Aorta (tissue), 5 donors: ENCODE data around the gene KRT12. TPM values are rescaled to one million over a fixed set of nuclear protein-coding genes. Genes with fewer than 3 reads are reported as not detected.

Experiments
- ATAC-seq: fragments of 200-7000 bp; cut with Tn5 transposase; one replicate; pipeline ENCODE4 v1.9.1; 2022; ENCODE audit warnings: moderate library complexity; ENCODE audit not compliant: low FRiP score
- DNase-seq, 2 donors: peaks; one replicate each; pipeline ENCODE4 v3.0.0-alpha.2; 2020
- H3K27ac ChIP-seq, 2 donors: one replicate each; pipeline ENCODE4 v1.5.1; 2013; ENCODE audit warnings: low read length in 2 of 2, mild to moderate bottlenecking in 2 of 2, moderate library complexity in 2 of 2, control low read depth in 1 of 2, inconsistent platforms in 1 of 2, low read depth in 1 of 2
- H3K27me3 ChIP-seq, 2 donors: one replicate each; pipeline ENCODE4 v1.6.1; 2013; ENCODE audit warnings: control low read depth in 1 of 2, low read length in 1 of 2, mild to moderate bottlenecking in 1 of 2, moderate library complexity in 1 of 2; ENCODE audit not compliant: insufficient read depth in 2 of 2, control insufficient read depth in 1 of 2
- H3K36me3 ChIP-seq, 2 donors: one replicate each; pipeline ENCODE4 v1.6.1; 2013; ENCODE audit warnings: control low read depth in 1 of 2, low read length in 1 of 2, mild to moderate bottlenecking in 1 of 2; ENCODE audit not compliant: insufficient read depth in 2 of 2, control insufficient read depth in 1 of 2
- H3K4me1 ChIP-seq, 2 donors: one replicate each; pipeline ENCODE4 v1.6.1; 2013; ENCODE audit warnings: low read length in 2 of 2, control low read depth in 1 of 2, mild to moderate bottlenecking in 1 of 2, moderate library complexity in 1 of 2; ENCODE audit not compliant: insufficient read depth in 2 of 2, control insufficient read depth in 1 of 2
- H3K4me3 ChIP-seq, 2 donors: one replicate each; pipeline ENCODE4 v1.5.1; 2013; ENCODE audit warnings: low read length in 2 of 2, control low read depth in 1 of 2, mild to moderate bottlenecking in 1 of 2
- H3K9me3 ChIP-seq: one replicate; pipeline ENCODE4 v1.6.1; 2013; ENCODE audit warnings: mild to moderate bottlenecking, low read length; ENCODE audit not compliant: control insufficient read depth
- WGBS, 2 donors: extraction: QIAGEN DNeasy Blood & Tissue Kit; methylation state at CpG; one replicate each; pipeline ENCODE4 v1.1.7; 2013; 5-methylcytosine and 5-hydroxymethylcytosine counted together
- intact Hi-C, 2 donors: fragments of 100-400 bp; cut with DNase I; formaldehyde crosslinking; loops; one replicate each; pipeline versions ENCODE4 v1.14.2 to v1.15.0; 2022
- polyA plus RNA-seq, 2 donors: library from polyadenylated mRNA; stranded (reverse); fragments of 200-250 nt; gene quantifications; one replicate each; pipeline ENCODE4 v1.2.3, GENCODE V29; 2013
- total RNA-seq, 2 donors: library from RNA; stranded (reverse); fragmentation: NEBNext Ultra II Directional; extraction: Animal tissue kit (Norgen Biotek cat#: 25700); gene quantifications; one replicate each; pipeline ENCODE4 v1.2.1, GENCODE V29; 2021
- donor health status: healthy with polysubstance abuse.
- donor health status: Bipolar disorder and iron deficiency.
- donor health status: DM: no; HTN: no; CAD: no.
- donor health status: DM: no; HTN: no; CAD: no.
- donor health status: DM: yes; HTN: yes; CAD: no.

KRT12 gene
- total and polyA plus RNA-seq, 4 donors: 1.0 TPM; not detected in 3

DNA sequence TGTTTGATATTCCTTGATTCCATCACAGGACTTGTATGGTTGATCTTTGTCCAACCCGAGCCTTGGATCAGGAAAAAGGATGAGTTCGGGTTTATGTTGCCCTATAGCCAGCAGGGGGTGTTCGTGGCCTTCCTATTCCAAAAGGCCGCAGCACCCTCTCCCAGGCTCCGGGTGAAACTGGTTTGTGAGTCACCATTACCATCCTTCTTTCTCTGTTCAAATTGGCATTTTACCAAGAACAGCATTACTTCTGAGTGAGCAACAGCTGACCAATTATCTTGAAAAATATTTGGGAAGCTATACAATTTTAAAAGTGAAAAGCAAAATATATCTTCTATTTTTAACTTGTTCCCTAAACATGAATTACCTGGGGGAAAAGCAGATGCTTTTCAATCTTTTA is 42.3 kb upstream of the KRT12 start:
- Histone ChIP-seq H3K36me3 (no peaks in the 10 kb centered on the region), H3K27ac (no peak overlapping the region), H3K4me3 (no peak overlapping the region), H3K27me3 (no peaks in the 10 kb centered on the region), H3K4me1 (peaks cover 0 to 7% of the 10 kb centered on the region in 2 donors), H3K9me3 (no peaks in the 10 kb centered on the region)
- WGBS, 2 donors: 0 to 1% methylated on average over 5 of the region's 5 CpGs
- peak; percentile 95 for ATAC-seq
- DNase-seq: peak; percentile 81 to 87
- intact Hi-C loops: loop anchor here (1.0 to 5.0 kb wide), 6 partner anchors 102 to 753 kb away; no protein-coding TSS in a partner anchor

GRCh38 chr17:40906613-40907012 is 39.6 kb upstream of the KRT12 start:
- peaks cover 0 to 7% of the 10 kb centered on the region in 2 donors for H3K4me1 ChIP-seq
- no peak overlapping the region for H3K4me3 ChIP-seq
- WGBS, 2 donors: 82 to 89% methylated on average over 4 of the region's 4 CpGs
- no peaks in the 10 kb centered on the region for H3K36me3 ChIP-seq
- no peak overlapping the region for H3K27ac ChIP-seq
- no peak for DNase-seq
- H3K27me3 ChIP-seq: peaks cover 0 to 2% of the 10 kb centered on the region in 2 donors
- no peak for ATAC-seq
- H3K9me3 ChIP-seq: no peaks in the 10 kb centered on the region
- intact Hi-C loops: loop anchor here (5.0 kb wide), 3 partner anchors 99 to 741 kb away; no protein-coding TSS in a partner anchor

GRCh38 chr17:40905370-40905769 is 38.3 kb upstream of the KRT12 start:
- no peaks in the 10 kb centered on the region for H3K9me3 ChIP-seq
- ATAC-seq (no peak), DNase-seq (no peak)
- H3K4me1 ChIP-seq: peaks cover 0 to 5% of the 10 kb centered on the region in 2 donors
- WGBS, 2 donors: 87% methylated on average over 5 of the region's 5 CpGs
- H3K36me3 ChIP-seq: no peaks in the 10 kb centered on the region
- H3K27ac ChIP-seq: no peak overlapping the region
- no peak overlapping the region for H3K4me3 ChIP-seq
- intact Hi-C loops: loop anchor here (5.0 kb wide), 3 partner anchors 98 to 742 kb away; no protein-coding TSS in a partner anchor
- H3K27me3 ChIP-seq: peaks cover 0 to 4% of the 10 kb centered on the region in 2 donors

DNA sequence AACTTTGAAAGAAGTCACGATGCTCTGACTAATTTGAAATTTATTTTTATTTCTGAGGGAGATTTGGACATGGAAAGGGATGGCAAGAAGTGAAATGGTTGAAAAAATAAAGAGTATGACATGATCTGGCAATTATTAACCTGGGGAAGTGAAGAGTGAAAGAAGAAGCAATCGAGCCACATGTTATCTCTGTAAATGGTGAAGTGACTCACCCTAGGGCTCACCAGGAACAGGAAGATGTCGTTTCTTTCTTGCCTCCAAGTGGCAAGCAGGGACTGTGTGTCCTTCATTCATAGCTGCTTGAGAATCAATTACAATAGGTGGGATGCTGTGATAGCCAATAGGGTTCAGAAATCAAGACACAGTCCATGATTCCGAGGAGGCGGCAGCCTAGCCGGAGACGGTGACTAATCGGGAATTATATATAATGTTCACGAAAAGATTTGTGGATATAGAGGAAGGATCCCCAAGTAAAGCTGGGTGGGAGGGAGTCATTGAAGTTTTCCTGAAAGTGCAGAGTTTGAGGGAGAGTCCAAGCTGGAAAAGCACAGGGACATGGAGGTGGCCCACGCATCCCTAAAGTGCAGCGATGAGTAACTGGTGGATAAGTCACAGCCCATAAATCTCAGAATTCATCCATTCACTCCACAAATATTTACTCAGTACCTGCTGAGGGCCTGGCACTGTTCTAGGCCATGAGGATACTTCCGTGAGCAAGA is 36.3 kb upstream of the KRT12 start:
- Histone ChIP-seq H3K4me1 (no peaks in the 10 kb centered on the region), H3K9me3 (no peaks in the 10 kb centered on the region), H3K27ac (no peak overlapping the region), H3K36me3 (no peaks in the 10 kb centered on the region), H3K4me3 (no peak overlapping the region), H3K27me3 (peaks cover 0 to 4% of the 10 kb centered on the region in 2 donors)
- ATAC-seq (no peak), DNase-seq (no peak)
- WGBS, 2 donors: 70 to 72% methylated on average over 12 of the region's 12 CpGs
- intact Hi-C loops: no loop called here

GRCh38 chr17:40902498-40902897 is 35.5 kb upstream of the KRT12 start:
- 90 to 91% methylated on average over 4 of the region's 4 CpGs for WGBS, 2 donors
- no peak overlapping the region for H3K27ac ChIP-seq

DNA sequence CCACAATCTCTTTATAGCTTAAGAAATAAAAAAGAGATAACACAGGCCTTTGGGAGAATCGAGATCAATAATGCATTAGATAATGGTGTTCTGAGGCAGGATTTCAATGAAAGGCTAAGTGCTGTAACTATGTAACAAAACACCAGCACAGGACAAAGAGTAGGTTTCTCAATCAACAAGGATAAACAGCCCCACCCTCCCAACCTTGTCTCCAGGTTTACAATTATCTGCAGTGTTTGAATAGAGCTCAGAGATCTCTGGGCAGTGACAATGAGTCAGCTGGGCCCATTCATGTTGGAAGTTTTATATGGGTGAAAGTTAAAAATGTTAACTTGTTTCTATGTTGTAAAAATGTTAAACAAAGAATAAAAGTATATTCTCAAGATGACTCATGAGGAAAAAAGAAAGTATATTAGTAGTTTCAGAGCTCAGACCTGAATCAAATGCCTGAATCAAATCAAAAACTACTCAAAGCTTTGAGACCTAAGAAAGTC is 35.0 kb upstream of the KRT12 start:
- Histone ChIP-seq H3K27ac (no peak overlapping the region), H3K9me3 (no peaks in the 10 kb centered on the region), H3K4me1 (no peaks in the 10 kb centered on the region), H3K36me3 (no peaks in the 10 kb centered on the region), H3K4me3 (no peak overlapping the region), H3K27me3 (peaks cover 0 to 4% of the 10 kb centered on the region in 2 donors)
- WGBS, 2 donors: 99 to 100% methylated on average over 1 of the region's 1 CpG
- ATAC-seq (no peak), DNase-seq (no peak)
- intact Hi-C loops: no loop called here

More at GRCh38 chr17:40902498-40902897, 35.5 kb upstream of the KRT12 start:
- no peak for ATAC-seq
- H3K9me3 ChIP-seq: no peaks in the 10 kb centered on the region
- no peak overlapping the region for H3K4me3 ChIP-seq
- no peaks in the 10 kb centered on the region for H3K4me1 ChIP-seq
- H3K36me3 ChIP-seq: no peaks in the 10 kb centered on the region
- no peak for DNase-seq
- H3K27me3 ChIP-seq: peaks cover 0 to 4% of the 10 kb centered on the region in 2 donors
- intact Hi-C loops: no loop called here

DNA sequence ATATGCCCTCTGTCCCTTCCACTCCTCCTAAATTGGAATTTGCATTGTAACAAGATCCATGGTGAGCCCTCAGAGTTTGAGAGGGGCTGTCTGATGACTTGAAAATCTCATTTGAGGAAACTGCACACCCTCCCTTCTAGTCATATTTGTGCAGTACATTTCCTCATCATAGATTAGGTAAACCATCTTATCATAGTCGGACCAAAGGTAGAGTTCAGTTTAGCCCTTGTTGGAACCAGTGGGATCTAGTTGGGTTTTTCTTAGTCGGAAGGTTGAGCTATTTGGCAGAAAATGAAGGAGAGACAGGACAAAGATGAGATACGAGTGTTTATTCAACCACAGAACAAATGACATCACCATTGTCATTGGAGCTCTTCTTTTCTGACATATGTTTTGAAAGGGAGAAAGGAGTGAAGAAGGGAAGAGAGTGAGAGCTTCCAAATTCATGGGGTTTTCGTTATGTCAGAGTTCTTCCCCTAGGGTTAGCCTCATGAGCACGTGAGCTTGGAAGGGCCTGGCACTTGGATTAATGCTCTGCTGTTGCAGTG is 33.9 kb upstream of the KRT12 start:
- H3K4me3 ChIP-seq: no peak overlapping the region
- H3K27ac ChIP-seq: no peak overlapping the region
- H3K4me1 ChIP-seq: no peaks in the 10 kb centered on the region
- peaks cover 0 to 4% of the 10 kb centered on the region in 2 donors for H3K27me3 ChIP-seq
- H3K36me3 ChIP-seq: no peaks in the 10 kb centered on the region
- DNase-seq (no peak), ATAC-seq (no peak)
- H3K9me3 ChIP-seq: no peaks in the 10 kb centered on the region
- intact Hi-C loops: no loop called here
- WGBS, 2 donors: 71 to 76% methylated on average over 5 of the region's 5 CpGs

GRCh38 chr17:40896916-40897455 is 30.0 kb upstream of the KRT12 start:
- H3K36me3 ChIP-seq: no peaks in the 10 kb centered on the region
- peaks cover 0 to 2% of the 10 kb centered on the region in 2 donors for H3K27me3 ChIP-seq
- WGBS, 2 donors: 74 to 84% methylated on average over 4 of the region's 4 CpGs
- H3K27ac ChIP-seq: no peak overlapping the region
- no peak overlapping the region for H3K4me3 ChIP-seq
- no peaks in the 10 kb centered on the region for H3K4me1 ChIP-seq
- no peak for DNase-seq
- intact Hi-C loops: no loop called here
- no peak for ATAC-seq
- no peaks in the 10 kb centered on the region for H3K9me3 ChIP-seq
